SK-N-SH treated with all-trans-retinoic acid at 6 μM for 48 hours (cell line): Measurements from ENCODE around the gene VOPP1.

ENCODE experiments used
- ARNTL ChIP-seq: fragments of 450-650 bp; formaldehyde crosslinking; IDR thresholded peaks from 2 replicates; pipeline ENCODE4 v1.5.0; 2020; ENCODE audit warnings: low read depth, mild to moderate bottlenecking, moderate library complexity, borderline replicate concordance
- GLIS3 ChIP-seq: fragments of 250-450 bp; sonication (Bioruptor Pico); IDR thresholded peaks from 2 replicates; pipeline ENCODE4 v1.5.0; 2020; ENCODE audit warnings: mild to moderate bottlenecking, moderate library complexity
- TCF4 ChIP-seq: fragments of 250-450 bp; sonication (Bioruptor Pico); IDR thresholded peaks from 2 replicates; pipeline ENCODE4 v1.8.0; 2021; ENCODE audit warnings: mild to moderate bottlenecking, moderate library complexity, borderline replicate concordance

DNA sequence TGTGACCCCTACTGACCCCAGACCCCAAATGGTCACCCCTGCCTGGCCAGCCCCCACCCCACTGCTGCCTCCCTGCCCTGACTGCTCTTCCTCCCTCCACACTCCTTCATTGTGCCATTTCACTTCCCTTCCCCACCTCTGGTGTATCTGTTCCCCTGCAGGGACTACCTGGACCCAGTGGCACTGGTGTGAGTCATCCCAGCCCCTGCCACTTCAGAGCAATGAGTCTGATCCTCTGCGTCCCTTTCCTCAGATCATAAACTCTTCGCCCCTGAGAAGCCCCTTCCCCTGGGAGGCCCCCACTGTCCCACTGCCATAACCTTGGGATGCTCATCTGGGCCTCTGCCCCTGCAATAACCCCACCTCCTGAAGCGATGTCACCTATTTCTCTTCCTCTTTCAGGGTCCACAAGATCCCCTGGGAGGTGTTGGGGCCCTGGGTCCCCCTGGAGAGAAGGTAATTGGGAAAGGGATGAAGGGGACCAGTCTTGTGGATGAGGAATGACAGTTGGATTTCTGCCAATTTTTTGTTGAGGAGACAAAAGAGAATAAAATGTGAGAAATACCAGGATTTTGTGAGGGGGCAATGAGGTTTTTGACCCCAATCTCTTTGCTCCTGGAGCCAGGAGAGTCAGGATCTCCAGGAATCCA lies 19.1 kb upstream of the VOPP1 start:
- TF ChIP-seq GLIS3 (CRISPR knock-in tag) (no peak), ARNTL (CRISPR knock-in tag) (no peak), TCF4 (CRISPR knock-in tag) (no peak)
